Eye (tissue), 1 donor: Measurements from ENCODE around the gene TRIM69.
A peak's percentile ranks its signal among the peaks of the same experiment; 100 is the strongest.
"Not testable (repeated sequence)": the region's sequence is repeated elsewhere in the genome, so short reads cannot be mapped to it uniquely, and the experiment has no call there.

Experiments
- DNase-seq: peaks from one replicate; pipeline ENCODE4 v3.0.0-alpha.2; 2015

TRIM69 gene

DNA sequence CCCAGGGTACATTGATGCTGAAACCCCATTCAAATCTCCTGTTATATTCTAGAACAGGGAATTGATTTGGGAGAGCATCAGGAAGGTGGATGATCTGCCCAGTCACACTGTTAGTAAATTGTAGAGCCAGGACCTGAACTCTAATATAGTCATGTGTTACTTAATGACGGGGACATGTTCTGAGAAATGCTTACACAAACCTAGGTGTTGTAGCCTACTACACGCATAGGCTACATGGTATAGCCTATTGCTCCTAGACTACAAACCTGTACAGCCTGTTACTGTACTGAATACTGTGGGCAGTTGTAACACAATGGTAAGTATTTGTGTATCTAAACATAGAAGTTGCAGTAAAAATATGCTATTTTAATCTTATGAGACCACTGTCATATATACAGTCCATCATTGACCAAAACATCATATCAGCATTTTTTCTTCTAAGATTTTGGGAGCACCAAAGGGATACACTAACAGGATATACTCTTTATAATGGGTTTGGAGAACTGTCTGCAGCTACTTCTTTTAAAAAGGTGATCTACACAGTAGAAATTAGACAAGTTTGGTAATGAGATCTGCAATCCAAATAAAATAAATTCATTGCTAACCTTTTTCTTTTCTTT is 19.2 kb upstream of the TRIM69 start:
- DNase-seq, result no peak

DNA sequence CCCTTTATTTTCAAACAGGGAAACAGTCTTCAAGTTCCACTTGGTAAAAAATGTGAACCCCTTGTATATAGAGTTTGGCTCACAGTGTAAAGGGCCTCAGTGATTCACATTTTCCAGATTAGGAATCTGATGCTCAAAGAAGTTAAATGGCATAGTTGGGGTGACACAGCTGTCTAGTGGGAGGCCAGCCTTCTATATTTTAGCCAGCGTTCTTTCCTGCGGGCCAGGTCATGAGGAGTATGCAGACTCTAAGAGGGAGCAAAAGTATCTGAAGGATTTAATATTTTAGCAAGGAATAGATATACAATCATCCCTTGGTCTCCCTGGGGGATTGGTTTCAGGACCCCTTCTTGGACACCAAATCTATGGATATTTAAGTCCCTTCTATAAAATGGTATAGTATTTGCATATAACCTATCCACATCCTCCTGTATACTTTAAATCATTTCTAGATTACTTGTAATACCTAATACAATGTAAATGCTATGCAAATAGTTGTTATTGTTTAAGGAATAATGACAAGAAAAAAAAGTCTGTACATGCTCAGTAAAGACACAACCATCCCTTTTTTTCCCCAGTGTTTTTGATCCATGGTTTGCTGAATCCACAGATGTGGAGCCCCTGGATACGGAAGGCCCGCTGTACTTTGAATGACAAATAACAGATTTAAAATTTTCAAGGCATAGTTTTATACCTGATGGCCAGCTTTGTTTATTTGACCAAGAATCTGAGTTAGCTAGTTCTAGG is 18.0 kb upstream of the TRIM69 start:
- DNase-seq, result no peak

DNA sequence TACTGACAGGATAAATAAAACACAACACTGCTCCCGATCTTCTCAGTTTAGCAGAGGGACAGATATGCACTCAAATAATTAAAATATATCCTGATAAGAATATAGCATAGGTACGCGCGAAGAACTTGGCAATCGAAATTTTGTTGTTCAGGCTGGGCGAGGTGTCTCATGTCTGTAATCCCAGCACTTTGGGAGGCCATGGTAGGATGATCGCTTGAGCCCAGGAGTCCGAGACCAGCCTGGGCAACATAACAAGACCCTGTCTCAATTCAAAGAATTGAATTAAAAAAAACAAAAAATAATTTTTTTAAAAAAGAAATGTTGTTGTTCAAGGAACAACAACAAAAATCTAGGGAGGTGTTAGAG is 17.4 kb upstream of the TRIM69 start:
- no peak for DNase-seq

DNA sequence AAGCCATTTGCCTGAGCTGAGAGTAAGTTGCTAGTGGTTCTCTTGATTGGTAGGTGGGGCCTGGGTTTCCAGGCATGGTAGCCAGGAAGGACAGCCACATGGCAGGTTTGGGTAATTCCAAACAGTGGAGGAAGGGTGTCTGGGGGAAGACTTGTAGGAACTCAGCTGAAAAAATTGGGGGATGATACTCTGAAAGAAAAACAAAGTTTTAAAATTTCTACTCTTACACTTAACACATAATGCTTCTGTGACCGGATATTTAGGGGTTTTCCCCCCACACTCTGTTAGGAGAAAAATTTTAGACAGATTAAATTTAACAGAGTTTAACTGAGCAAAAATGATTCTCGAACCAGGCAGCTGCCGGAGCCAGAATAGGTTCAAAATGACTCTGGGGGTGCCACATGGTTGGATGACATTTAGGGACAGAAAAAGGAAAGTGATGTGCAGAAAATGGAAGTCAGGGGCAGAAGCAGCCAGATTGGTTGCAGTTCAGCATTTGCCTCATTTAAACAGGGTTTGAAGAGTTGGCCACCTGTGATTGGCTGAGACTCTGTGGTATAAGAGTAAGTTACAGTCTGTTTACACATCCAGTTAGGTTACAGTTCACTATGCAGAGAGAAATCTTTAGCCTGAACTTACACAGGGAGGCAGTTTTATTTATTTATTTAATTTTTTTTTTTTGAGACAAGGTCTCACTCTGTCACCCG is 16.9 kb upstream of the TRIM69 start:
- no peak for DNase-seq

- DNase-seq, result not testable (repeated sequence)
These were observed 16.3 kb upstream of the TRIM69 start for GRCh38 chr15:44720000-44720435.

DNA sequence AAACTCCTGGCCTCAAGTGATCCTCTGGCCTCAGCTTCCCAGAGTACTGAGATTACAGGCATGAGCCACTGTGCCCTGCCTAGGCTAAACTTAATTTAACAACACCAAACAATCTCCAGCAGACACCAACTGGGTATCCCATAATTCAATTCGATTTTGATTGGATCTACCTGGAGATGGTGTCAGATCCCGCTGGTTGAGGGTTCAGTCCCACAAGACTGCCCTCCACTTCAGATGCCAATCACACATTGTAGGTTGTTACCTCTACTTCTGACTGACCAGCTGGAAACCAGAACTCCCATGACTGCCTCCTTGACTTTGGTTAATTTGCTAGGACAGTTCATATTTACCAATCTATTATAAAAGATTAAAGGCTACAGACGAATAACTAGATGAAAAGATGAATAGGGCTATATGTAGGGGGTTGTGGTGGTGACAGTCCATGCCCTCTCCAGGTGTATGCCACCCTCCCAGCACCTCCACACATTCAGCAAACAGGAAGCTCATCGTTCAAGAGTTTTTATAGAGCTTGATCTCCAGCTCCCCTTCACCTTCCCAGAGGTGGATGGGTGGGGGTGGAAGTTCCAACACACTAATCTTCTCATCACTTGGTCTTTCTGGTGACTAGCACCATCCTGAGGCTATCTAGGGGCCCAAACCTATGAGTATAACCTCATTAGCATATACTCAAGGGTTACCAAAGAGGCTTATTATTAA is 15.7 kb upstream of the TRIM69 start:
- DNase-seq, result no peak

GRCh38 chr15:44722011-44722410 is 14.3 kb upstream of the TRIM69 start:
- no peak for DNase-seq

DNA sequence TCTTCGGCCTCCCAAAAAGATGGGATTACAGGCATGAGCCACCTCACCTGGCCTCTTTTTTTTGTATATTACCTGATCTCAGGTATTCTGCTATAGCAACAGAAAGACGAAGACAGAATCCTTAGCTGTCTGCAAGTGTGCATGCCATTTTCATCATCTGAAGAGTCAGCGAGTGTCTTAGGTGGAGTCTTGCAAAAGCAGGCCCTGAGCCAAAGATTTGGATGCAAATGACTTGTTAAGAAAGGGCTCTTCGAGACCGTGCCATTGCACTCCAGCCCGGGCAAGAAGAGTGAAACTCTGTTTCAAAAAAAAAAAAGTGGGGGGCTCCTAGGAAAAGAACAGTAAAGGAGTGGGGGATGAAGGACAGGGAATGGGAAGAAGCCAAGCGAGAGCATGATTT is 10.2 kb upstream of the TRIM69 start:
- no peak for DNase-seq

DNA sequence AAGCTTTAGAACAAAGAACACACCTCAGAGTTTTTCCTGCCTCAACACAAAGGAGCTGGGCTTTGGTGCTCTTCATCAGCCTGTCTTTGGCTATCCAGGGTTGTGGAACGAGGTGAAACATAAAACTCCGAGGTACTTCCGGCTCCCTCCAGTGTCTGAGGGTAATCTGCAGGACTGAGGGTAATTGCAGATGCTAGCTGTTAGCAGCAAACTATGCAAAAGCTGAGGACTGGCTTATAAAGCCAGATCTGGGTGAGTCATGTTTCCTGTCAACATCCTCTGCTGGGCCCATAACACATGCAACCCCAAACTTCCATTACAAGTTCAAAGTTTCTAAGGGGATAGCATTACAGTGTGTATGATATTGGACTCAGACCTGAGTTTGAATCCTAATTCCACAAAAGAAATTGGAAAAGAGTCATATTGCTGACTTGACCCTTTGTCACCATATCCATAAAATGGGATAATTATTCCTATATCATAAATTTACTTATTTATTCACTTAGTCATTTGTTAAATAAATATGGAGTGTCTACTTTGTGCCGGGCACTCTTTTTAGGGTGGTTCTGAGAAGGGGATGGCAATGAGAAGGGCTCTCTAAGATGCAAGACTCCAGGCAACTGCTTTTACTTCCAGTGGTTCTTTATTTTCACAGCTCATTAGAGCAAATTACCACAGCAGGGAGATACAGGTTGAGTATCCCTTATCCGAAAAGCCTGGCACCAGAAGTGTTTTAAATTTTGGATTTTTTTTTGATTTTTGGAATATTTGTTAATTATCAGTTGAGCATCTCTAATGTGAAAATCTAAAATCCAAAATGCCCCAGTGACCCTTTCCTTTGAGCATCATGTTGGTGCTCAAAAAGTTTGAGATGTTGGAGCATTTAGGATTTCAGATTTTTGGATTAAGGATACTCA is 9.5 kb upstream of the TRIM69 start:
- peak; percentile 12 for DNase-seq

GRCh38 chr15:44727485-44728231 is 8.7 kb upstream of the TRIM69 start:
- no peak for DNase-seq

DNA sequence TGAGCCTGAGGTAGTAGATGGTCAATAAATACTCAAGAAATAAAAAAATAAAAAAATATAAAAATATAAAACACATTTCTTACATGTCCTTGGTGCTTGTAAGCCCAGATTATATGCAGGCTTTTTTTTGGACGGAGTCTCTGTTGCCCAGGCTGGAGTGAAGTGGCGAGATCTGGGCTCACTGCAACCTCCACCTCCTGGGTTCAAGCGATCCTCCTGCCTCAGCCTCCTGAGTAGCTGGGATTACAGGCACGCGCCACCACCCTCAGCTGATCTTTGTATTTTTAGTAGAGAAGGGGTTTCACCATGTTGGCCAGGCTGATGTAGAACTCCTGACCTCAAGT is 8.1 kb upstream of the TRIM69 start:
- not testable (repeated sequence) for DNase-seq

DNA sequence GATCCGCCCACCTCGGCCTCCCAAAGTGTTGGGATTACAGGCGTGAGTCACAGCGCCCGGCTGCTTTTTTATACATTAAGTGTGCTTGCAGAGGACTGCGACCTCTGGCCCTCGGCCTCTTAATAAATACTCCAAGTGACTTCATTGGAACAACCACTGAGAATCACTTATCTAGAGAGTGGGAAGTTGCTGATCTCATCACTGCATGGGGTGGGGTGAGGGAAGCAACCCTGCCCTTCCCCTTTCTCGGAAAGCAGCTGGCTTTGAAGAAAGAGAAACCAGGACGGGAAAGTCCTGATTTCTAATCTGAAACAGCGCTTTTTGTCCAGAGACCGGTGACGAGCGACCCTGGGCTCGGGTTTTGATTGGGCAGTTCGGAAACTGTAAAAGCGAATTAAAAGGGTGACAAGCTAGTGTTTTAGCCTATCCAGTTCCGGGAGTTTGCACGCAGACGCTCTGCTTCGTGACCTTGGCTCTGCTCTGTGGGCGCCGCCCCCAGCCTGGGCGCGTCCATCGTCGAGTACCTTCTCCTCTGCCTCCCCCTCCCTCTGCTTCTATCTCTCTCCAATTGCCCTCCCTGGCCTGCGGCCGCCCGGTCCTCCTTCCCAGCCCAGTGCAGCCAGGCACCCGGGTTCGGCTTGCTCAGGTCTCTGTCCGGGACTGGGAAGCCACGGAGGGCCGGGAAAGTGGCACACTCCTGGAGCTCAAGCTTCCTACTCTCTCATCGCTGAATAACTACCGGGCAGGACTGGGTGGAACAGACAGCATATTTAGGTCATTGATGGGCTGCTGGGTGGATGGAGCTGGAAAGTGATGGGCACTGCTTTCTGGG is 7.5 kb upstream of the TRIM69 start:
- peak; percentile 98 for DNase-seq

GRCh38 chr15:44729408-44730127 is 6.8 kb upstream of the TRIM69 start:
- DNase-seq, result no peak

- DNase-seq, result no peak
These were observed 1.4 kb upstream of the TRIM69 start for GRCh38 chr15:44734839-44735481.

DNA sequence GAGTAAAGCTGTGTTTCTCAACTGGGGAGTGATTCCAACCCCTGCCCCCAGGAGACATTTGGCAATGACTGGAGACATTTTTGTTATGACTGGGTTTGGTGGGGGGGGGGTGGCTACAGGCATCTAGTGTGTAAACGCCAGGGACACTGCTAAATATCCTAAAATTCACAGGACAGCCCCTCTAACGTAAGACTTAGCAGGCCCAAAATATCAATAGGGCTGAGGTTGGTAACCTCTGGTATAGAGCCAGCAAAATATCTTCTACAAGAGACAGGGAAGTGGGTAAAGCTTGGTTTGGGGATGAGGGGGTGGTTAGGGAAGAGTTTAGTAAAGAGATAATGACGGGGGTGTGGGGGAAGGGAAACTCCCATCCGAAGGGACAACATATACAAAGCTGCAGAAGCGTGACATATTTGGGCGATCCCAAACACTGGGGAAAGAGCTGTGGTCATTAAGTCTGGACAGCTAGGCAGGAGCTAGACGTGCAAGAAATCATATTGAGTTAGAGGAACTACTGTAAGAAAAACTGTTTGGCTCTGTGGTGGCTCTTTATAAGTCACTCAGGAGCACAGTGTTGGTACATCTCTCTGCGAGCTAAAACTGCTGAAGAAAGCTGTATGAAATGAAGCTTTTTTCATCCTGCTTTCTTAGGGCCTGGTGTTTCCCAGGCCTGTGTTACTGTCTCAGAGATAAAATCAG is 697 bp upstream of the TRIM69 start:
- no peak for DNase-seq

DNA sequence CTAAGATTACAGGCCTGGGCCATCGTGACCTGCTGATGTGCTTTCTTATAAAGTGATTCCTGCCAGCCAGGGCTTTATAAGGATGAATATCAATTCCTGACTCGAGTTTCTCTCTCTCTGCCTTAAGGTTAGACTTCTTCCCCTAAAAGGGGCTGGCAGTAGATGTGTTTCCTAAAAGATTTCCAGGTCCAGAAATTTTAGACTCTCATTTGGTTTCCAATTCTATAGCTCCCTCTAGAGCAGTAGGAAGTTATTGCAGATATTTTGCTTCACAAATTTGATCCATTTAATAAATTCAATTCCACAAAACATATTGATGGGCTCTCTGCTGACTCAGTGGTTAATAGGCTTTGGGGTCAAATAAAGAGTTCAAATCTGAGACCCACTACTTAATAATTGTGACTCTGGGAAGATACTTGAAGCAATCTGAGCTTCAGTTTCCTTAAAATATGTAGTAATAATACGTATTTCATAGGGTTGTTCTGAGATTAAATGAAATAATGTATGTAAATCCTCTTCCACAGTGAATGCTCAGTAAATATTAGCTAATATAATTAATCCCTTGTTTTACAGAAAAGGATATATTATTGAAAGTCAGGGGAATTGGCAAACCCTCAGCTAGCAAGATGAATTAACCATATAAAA is 2.1 kb downstream of the TRIM69 start:
- DNase-seq, result peak; percentile 71

DNA sequence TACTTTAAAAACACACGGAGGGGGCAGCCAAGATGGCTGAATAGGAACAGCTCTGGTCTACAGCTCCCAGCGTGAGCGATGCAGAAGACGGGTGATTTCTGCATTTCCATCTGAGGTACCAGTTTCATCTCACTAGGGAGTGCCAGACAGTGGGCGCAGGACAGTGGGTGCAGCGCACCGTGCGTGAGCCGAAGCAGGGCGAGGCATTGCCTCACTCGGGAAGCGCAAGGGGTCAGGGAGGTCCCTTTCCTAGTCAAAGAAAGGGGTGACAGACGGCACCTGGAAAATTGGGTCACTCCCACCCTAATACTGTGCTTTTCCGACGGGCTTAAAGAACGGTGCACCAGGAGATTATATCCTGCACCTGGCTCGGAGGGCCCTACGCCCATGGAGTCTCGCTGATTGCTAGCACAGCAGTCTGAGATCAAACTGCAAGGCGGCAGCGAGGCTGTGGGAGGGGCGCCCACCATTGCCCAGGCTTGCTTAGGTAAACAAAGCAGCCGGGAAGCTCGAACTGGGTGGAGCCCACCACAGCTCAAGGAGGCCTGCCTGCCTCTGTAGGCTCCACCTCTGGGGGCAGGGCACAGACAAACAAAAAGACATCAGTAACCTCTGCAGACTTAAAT is 3.0 kb downstream of the TRIM69 start:
- DNase-seq, result not testable (repeated sequence)

GRCh38 chr15:44743454-44743853 is 7.1 kb downstream of the TRIM69 start:
- not testable (repeated sequence) for DNase-seq
